Hematopoietic multipotent progenitor cell treated with erythropoietin and hydrocortisone succinate and interleukin-3 and kit ligand, for 8 days (in vitro differentiated cells): ENCODE data around the gene PISD.
A peak's percentile ranks its signal among the peaks of the same experiment; 100 is the strongest.

Source experiments
- DNase-seq: peaks from one replicate; pipeline ENCODE4 v3.0.0-alpha.2; 2015

The PISD gene

DNA sequence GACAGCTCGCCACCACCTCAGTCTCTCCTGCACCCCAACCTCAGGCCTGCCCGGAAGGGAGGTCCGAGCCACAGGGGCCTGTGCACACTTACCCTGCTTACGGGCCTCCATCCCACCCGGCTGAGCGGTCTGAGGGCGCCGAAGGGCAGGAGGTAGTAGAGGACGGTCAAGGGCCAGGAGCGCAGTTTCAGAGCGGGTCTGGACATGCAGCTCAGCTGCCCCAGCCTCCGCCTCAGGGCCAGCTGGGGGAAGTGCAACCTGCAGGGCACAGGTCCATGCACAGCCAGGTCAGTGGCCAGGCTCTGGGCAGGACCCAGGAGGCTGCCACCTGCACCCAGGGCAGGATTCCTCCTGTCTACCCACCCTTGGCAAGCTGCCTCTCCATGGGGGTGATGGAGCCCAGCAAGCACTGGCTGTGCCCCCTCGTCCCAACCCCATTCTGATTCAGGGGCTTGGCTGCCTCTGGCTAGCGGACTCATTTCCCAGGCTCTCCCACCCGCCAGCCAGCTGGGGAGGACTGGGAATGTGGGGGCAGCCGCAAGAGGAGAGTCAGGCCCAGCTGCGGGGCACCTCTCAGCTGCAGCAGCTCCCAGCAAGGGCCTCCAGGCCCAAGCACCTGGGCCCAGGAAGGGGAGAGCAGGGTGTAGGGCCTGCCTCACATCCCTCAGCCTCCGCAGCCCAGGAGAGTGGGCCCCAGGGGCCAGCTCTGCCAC lies 38.3 kb downstream of the PISD start:
- no peak for DNase-seq

DNA sequence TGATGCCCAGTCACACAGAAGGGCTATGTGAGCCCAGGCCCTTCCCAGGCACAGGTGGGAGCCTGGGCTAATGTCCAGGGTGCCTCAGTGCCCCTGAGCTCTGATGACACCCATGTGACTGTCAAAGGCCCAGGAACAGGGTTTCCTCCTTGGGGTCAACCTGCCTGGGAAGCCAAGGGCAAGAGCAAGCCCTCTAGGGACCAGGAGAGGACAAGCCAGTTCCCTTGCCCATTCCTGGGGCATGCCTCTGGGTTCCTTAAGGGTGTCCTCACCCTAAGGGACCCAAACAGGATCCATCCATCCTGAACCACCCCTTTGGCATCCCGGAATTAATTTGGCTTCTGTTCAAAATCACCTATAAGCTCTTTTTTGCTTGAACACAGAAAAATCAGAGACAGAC lies 39.0 kb downstream of the PISD start:
- no peak for DNase-seq

DNA sequence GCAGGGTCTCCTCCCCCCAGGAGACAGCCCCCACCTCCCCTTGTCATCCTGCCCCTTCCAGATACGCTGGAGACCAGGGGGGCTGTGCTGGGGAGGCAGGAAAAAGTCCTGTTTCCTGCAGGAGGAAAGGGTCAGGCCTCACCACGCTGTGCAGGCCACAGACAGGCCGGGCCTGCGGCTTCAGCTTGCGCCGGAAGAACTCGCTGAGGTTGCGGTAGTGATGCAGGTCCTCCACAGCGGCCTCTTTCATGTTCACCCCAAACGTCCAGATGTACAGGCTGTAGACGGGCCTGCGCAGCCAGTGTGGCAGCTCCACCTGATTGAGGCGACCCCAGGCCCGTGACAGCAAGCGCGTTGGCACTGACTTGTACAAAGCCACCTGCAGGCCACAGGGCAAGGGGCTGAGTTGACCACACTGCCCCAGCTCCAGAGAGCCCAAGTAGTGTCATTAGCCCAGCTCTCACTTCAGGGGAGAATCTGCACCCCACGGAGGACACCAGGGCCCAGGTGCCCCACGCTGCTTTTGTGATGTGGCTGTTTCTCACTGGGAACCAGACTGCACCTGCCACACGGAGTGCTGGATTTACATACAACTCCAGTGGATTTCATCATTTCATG lies 40.4 kb downstream of the PISD start:
- no peak for DNase-seq

DNA sequence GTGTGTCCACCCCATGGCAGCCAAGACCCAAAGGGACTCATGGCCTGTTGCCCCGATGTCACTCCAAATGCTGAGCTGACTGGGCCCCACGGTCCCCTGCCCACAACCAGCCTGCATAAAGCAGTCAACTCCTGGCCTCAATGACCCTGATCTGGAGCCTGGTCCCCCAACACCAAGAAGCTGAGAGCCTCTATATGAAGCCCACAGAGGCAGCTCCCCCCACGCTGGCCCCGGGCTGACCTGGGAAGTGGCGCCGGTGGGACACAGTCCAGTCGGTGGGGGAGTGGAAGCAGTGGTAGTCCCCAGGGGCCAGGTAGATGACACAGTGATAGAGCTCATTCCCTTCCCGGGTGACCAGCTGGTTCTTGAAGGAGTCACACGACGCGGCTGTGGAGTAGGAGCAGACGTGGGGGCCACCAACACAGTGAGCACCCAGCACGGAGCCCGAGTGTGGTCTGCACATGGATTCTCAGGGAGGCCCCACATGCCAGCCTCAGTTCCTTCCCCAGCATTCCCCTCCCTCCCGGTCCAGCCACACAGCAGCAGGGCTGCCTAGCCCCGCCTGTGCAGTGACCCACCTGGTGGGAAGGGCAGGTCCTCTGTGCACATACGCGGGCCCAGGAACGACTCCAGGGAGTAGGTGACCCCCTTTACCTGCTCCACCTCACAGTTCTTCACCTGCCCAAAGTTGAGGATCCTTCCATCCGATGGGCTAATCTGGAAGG lies 41.1 kb downstream of the PISD start:
- DNase-seq = no peak

DNA sequence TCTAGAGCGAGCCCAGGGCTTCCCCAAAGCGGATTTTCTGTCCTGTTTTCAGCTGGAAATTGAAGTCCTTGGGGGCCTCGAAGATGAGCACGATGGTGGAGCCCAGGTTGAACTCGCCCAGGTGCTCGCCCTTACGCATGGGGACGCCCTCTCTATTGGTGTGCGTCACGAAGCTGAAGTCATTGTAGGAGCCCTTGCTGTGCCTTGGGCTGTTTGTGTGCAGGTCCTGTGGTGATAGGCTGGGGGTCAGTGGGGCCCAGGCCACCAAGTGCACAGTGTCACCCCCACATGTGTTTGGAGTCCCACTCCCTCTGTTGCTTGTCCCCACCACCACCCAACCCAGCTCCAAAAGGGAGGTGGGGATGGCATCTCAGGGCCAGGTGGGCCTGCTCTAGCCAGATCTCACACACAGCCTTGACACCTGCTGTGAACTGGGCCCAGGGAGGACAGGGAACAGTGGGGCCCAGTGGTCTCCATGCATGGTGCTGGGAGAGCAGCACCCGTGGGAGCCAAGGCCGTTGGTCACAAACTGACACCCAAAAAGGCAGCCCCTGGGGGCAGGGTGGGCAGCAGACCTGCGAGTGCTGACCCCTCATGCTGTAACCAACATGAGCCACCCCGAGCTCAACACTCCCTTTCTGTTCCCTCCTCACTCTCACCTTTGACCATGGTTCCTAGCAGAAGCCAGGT lies 42.3 kb downstream of the PISD start:
- DNase-seq = no peak

- DNase-seq = no peak
These were observed 43.4 kb downstream of the PISD start for GRCh38 chr22:31618471-31619176.

GRCh38 chr22:31618057-31618456 lies 44.0 kb downstream of the PISD start:
- no peak for DNase-seq

DNA sequence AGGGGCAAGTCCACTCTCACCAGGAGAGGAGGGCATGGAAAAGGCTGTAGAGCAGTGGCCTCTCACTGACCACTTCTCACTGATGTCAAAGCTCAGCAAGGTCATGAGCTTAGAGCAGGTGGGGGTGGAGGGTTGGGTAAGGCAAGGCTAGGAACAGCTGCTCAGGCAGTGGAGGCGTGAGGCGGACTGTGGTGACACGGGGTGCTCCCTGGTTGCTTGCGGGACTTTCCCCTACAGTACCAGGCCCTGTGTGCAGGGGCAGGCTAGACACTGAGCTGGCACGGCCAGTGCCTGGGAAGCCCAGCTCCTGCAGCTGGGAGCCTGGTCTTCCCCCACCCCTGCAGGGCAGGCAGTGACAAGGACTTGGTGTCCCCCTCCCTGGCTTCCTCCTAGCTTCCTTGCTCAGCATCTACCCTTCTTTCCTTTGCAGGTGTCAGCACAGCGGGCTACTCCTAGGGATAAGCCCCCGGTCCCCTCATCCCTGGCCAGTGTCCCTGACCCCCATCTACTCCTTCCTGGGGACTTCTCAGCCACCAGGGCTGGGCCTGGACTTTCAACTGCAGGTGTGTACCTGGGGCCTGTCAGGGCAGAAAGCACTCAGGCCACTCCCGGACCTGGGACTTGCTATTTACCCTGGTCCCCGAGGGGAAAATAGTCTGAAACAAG lies 45.6 kb downstream of the PISD start:
- DNase-seq = peak; percentile 40

GRCh38 chr22:31615940-31616314 lies 46.1 kb downstream of the PISD start:
- no peak for DNase-seq

GRCh38 chr22:31615491-31615860 lies 46.5 kb downstream of the PISD start:
- DNase-seq = peak; percentile 32

DNA sequence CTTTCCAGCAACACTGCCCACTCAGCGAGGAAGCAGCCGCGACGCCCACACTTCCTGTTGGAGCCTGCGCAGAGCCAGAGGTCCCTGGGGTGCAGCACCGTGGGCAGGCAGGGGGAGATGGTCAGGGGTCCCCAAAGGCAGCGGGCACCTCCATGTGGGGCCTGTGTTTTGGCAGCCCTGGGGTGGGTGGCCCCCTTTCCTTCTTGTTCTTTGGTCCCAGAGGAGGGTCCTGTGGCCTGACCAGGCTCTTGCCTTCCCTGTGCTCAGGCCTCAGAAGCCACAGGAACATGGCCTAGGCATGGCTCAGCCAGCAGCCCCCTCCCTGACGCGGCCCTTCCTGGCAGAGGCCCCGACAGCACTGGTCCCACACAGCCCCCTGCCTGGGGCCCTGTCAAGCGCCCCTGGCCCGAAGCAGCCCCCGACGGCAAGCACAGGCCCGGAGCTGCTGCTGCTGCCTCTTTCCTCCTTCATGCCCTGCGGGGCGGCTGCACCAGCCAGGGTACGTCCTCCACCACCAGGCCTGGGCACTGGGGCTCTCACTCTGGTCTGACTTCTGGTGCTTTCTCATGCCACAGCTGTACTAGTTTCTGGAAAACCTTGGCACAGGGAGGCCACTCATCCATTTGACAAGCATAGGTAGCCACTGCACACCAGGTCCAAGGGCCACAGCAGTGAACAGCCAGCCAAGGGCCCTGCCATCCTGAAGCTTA lies 47.1 kb downstream of the PISD start:
- no peak for DNase-seq

DNA sequence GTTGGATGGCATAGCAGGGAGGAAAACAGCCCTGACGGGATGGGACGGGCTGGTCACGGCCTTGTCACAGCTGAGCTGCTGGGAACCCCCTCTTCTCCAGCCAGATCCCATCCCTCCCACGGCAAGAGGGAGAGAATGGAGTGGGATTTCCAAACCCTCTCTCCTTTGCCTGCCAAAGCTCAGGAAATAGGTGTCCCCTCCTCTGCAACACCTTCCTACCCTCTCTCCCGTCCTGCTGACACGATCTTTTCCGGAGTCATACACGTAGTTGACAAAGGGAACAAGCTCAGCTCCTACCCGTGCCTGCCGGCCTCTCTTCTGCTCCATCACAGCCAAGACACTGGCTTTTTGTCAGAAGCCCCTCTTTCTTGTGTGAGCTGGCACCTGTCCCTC lies 48.1 kb downstream of the PISD start:
- DNase-seq = no peak

GRCh38 chr22:31613286-31613903 lies 48.6 kb downstream of the PISD start:
- DNase-seq = no peak

- no peak for DNase-seq
These were observed 49.1 kb downstream of the PISD start for GRCh38 chr22:31612891-31613285.

GRCh38 chr22:31611061-31611760 lies 50.8 kb downstream of the PISD start:
- peak; percentile 50 for DNase-seq

- DNase-seq = no peak
These were observed 51.4 kb downstream of the PISD start for GRCh38 chr22:31610611-31611010.

DNA sequence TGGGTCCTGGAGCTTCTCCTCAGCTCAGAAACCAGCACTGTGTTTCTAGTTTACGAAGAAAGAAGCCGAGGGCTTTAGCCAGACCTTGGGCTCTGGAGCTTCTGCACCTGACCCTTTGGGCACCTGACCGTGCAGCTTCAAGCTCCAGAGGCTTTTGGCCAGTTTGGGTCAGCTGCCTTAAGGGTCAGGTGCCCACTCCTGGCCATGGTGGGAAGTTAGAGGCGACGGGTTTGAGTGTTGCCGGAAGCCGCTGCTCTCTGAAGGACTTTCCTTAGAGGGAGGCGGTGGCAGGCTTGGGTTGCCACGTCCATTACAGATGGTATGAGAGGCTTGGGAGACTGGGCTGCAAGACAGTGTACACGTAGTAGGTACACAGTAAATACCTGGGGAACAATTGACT lies 52.3 kb downstream of the PISD start:
- no peak for DNase-seq

DNA sequence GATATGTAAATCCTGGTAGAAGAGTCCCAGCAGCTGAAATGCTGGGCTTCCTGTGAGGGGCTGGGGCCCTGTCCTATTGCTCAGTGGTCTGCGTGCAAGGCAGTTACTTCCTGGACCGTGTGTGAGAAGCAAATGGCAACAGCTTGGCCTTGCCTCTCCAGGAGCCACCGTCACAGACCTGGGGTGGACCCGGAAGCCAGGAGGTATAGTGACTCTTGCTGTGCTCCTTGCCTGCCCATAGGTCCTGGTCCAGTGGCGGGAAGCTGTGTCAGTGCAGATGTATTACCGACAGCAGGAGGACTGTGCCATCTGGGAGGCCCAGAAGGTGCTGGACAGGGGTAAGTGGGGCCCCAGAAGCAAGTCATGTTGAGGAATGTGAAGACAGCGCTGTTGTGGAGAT lies 54.3 kb downstream of the PISD start:
- no peak for DNase-seq

- no peak for DNase-seq
These were observed 56.0 kb downstream of the PISD start for GRCh38 chr22:31605851-31606585.
